Uterus (tissue), 2 donors: ENCODE measurements around the gene FMN1.

Experiments used
- CTCF ChIP-seq, 4 experiments: fragments of 200-600 bp in 2 of 4; fragments of 450-650 bp in 2 of 4; sonication (generic) in 2 of 4; IDR thresholded peaks; one replicate each; pipeline ENCODE4 v1.5.1; 2016 to 2019; ENCODE audit warnings: antibody characterized with exemption in 4 of 4, mild to moderate bottlenecking in 2 of 4, moderate library complexity in 1 of 4
- POLR2A ChIP-seq, 2 donors: fragments of 450-650 bp; IDR thresholded peaks; one replicate each; pipeline ENCODE4 v1.6.1; 2016; ENCODE audit warnings: antibody characterized with exemption in 2 of 2, mild to moderate bottlenecking in 1 of 2, moderate library complexity in 1 of 2

DNA sequence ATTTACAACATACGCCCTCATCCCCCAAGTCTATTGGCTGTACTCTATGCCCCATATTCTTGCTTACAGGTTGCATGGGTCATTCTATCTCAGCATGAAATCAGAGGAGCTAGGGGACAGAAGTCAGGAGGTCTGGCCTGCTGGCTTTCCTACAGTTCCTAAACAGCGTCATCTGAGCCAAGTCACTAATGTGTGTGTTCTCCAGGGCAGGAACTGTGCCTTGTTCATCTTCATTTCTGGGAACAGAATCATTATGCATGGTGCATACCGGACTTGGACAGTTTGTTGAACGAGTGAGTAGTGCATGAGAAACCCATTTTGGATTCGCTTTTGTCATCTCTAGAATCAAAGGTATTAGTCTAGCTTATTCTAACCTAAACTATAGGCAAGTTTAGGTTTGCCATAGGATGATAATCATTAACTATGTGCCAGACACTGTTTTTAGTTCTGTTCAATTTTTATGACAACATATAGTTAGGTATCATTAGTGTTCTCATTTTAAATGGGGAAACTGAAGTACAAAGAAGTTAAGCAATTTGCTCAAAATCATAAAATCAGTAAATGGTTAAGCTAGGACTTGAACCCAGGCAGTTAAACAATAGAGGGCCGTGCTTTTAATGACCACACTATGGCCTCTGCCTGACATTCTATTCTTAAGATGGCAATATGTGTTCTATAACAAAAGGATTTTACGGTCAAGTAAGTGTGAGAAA, 105.2 kb downstream of the FMN1 start:
- no peak for TF ChIP-seq CTCF (IDR thresholded peaks at IDR 0.05)
- no peak for TF ChIP-seq POLR2A (IDR thresholded peaks at IDR 0.05)
